H1 (cell line): ENCODE results near the gene MICU1.

Source experiments
- CBX8 ChIP-seq: fragments of 300-800, 300-1000 bp; sonication (generic); IDR thresholded peaks from 2 replicates; pipeline ENCODE4 v1.7.1; 2016; ENCODE audit warnings: low read depth, low read length, borderline replicate concordance
- EP300 ChIP-seq, 2 experiments: IDR thresholded peaks; 1 replicate in 1 of 2; 2 replicates in 1 of 2; pipeline ENCODE4 v1.6.1; 2011 to 2012; ENCODE audit warnings: low read depth in 2 of 2, low read length in 2 of 2, mild to moderate bottlenecking in 2 of 2, borderline replicate concordance in 1 of 2, inconsistent platforms in 1 of 2, moderate library complexity in 1 of 2
- POLR2A ChIP-seq, 2 experiments: IDR thresholded peaks; 1 replicate in 1 of 2; 2 replicates in 1 of 2; pipeline ENCODE4 v1.6.1; 2011; ENCODE audit warnings: low read depth in 2 of 2, low read length in 2 of 2, mild to moderate bottlenecking in 2 of 2; ENCODE audit errors: control extremely low read depth in 1 of 2
- RFX5 ChIP-seq: IDR thresholded peaks from 2 replicates; pipeline ENCODE4 v1.6.1; 2011; ENCODE audit warnings: low read depth, low read length, improper control_type of control experiment, borderline replicate concordance
- USF2 ChIP-seq: IDR thresholded peaks from 2 replicates; pipeline ENCODE4 v1.6.1; 2011; ENCODE audit warnings: low read length, improper control_type of control experiment
- TF ChIP-seq, protein P1 (sequence below), 3 experiments: IDR thresholded peaks; 1 replicate in 2 of 3; 2 replicates in 1 of 3; pipeline versions ENCODE4 v1.5.1 to v1.6.1; 2011; ENCODE audit warnings: low read length in 3 of 3, mild to moderate bottlenecking in 3 of 3, inconsistent platforms in 2 of 3, low read depth in 1 of 3, moderate library complexity in 1 of 3; ENCODE audit not compliant: insufficient read depth in 1 of 3; ENCODE audit errors: control extremely low read depth in 1 of 3

- TF ChIP-seq, protein P1, sequence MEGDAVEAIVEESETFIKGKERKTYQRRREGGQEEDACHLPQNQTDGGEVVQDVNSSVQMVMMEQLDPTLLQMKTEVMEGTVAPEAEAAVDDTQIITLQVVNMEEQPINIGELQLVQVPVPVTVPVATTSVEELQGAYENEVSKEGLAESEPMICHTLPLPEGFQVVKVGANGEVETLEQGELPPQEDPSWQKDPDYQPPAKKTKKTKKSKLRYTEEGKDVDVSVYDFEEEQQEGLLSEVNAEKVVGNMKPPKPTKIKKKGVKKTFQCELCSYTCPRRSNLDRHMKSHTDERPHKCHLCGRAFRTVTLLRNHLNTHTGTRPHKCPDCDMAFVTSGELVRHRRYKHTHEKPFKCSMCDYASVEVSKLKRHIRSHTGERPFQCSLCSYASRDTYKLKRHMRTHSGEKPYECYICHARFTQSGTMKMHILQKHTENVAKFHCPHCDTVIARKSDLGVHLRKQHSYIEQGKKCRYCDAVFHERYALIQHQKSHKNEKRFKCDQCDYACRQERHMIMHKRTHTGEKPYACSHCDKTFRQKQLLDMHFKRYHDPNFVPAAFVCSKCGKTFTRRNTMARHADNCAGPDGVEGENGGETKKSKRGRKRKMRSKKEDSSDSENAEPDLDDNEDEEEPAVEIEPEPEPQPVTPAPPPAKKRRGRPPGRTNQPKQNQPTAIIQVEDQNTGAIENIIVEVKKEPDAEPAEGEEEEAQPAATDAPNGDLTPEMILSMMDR (IDR thresholded peaks at IDR 0.05; ENCODE audit: control extremely low read depth in 1 of 3, insufficient read depth in 1 of 3, low read depth in 1 of 3, low read length in 3 of 3) = no peak
- TF ChIP-seq EP300 (IDR thresholded peaks at IDR 0.05; ENCODE audit: borderline replicate concordance in 1 of 2, low read depth in 2 of 2, low read length in 2 of 2) (no peak), CBX8 (no peak), USF2 (no peak), POLR2A (IDR thresholded peaks at IDR 0.05; ENCODE audit: control extremely low read depth in 1 of 2, low read depth in 2 of 2, low read length in 2 of 2) (no peak), RFX5 (no peak)
Observed at GRCh38 chr10:72638586-72639440, 12.9 kb upstream of the MICU1 start.
